GM23338 (cell line): ENCODE measurements around the gene PPP6R3. TPM values are rescaled to one million over a fixed set of nuclear protein-coding genes. Genes with fewer than 3 reads are reported as not detected.

Experiments used
- ATAC-seq: fragments of 200-7000 bp; cut with Tn5 transposase; 3 replicates; pipeline ENCODE4 v1.9.1; 2020
- DNase-seq: peaks from one replicate; pipeline ENCODE4 v3.0.0-alpha.2; 2015; ENCODE audit warnings: low spot score
- H2AFZ ChIP-seq: fragments of 200-600 bp; sonication (generic); 2 replicates; pipeline ENCODE4 v1.8.0; 2016; ENCODE audit warnings: antibody characterized with exemption, mild to moderate bottlenecking, moderate library complexity
- H3F3A ChIP-seq: fragments of 200-600 bp; sonication (generic); replicated peaks from 2 replicates; pipeline ENCODE4 v1.8.0; 2017; ENCODE audit warnings: antibody characterized with exemption, mixed run types, low read depth
- H3K27ac ChIP-seq: fragments of 200-600 bp; sonication (generic); 2 replicates; pipeline ENCODE4 v1.6.1; 2016; ENCODE audit warnings: low read depth
- H3K27me3 ChIP-seq: fragments of 200-600 bp; sonication (generic); 2 replicates; pipeline ENCODE4 v1.8.0; 2016; ENCODE audit warnings: mild to moderate bottlenecking, mixed run types, moderate library complexity; ENCODE audit not compliant: insufficient read depth
- H3K36me3 ChIP-seq: fragments of 200-600 bp; sonication (generic); 2 replicates; pipeline ENCODE4 v1.8.0; 2016; ENCODE audit warnings: mild to moderate bottlenecking; ENCODE audit not compliant: insufficient read depth
- H3K4me1 ChIP-seq: fragments of 200-600 bp; sonication (generic); 2 replicates; pipeline ENCODE4 v1.8.0; 2016; ENCODE audit warnings: mild to moderate bottlenecking, moderate library complexity; ENCODE audit not compliant: insufficient read depth
- H3K4me2 ChIP-seq: fragments of 200-600 bp; sonication (generic); 2 replicates; pipeline ENCODE4 v1.7.1; 2017; ENCODE audit warnings: mixed run types
- H3K4me3 ChIP-seq: fragments of 200-600 bp; sonication (generic); 2 replicates; pipeline ENCODE4 v1.6.1; 2016; ENCODE audit warnings: mixed run types
- H3K79me2 ChIP-seq: fragments of 200-600 bp; sonication (generic); replicated peaks from 2 replicates; pipeline ENCODE4 v1.8.0; 2017; ENCODE audit warnings: mild to moderate bottlenecking; ENCODE audit not compliant: insufficient read depth
- H3K9me2 ChIP-seq: fragments of 200-600 bp; sonication (generic); 2 replicates; pipeline ENCODE4 v1.8.0; 2017; ENCODE audit not compliant: insufficient read depth
- H4K20me1 ChIP-seq: fragments of 200-600 bp; sonication (generic); replicated peaks from 2 replicates; pipeline ENCODE4 v1.8.0; 2017; ENCODE audit warnings: mild to moderate bottlenecking; ENCODE audit not compliant: insufficient read depth
- H3K27ac Mint-ChIP-seq: 2 replicates; pipeline ENCODE4 v1.8.0; 2020; ENCODE audit warnings: inconsistent platforms, mild to moderate bottlenecking, moderate library complexity, mixed read lengths
- H3K27me3 Mint-ChIP-seq: 3 replicates; pipeline ENCODE4 v1.8.0; 2022; ENCODE audit warnings: low read depth, mild to moderate bottlenecking, moderate library complexity, mixed read lengths, inconsistent platforms; ENCODE audit not compliant: insufficient read depth, poor library complexity
- H3K36me3 Mint-ChIP-seq: 3 replicates; pipeline ENCODE4 v1.8.0; 2021; ENCODE audit warnings: low read depth, mild to moderate bottlenecking, inconsistent platforms, moderate library complexity, mixed read lengths
- H3K4me1 Mint-ChIP-seq: 3 replicates; pipeline ENCODE4 v1.8.0; 2020; ENCODE audit warnings: mild to moderate bottlenecking, inconsistent platforms, mixed read lengths
- H3K4me3 Mint-ChIP-seq: 3 replicates; pipeline ENCODE4 v1.8.0; 2021; ENCODE audit warnings: moderate library complexity, mild to moderate bottlenecking, inconsistent platforms, mixed read lengths
- H3K9me3 Mint-ChIP-seq: 3 replicates; pipeline ENCODE4 v1.8.0; 2020; ENCODE audit warnings: moderate library complexity, mild to moderate bottlenecking, inconsistent platforms, mixed read lengths
- CREB1 ChIP-seq: fragments of 250-450 bp; sonication (Bioruptor Pico); IDR thresholded peaks from 2 replicates; pipeline ENCODE4 v1.5.0; 2020; ENCODE audit warnings: low read depth, mild to moderate bottlenecking, moderate library complexity
- CTCF ChIP-seq, 2 experiments: fragments of 200-600 bp in 1 of 2; sonication (generic) in 1 of 2; conservative IDR thresholded peaks; 2 replicates each; pipeline versions ENCODE4 v1.5.1 to v1.6.1; 2016 to 2017; ENCODE audit warnings: antibody characterized with exemption in 2 of 2, low read depth in 2 of 2, mild to moderate bottlenecking in 2 of 2, moderate library complexity in 1 of 2
- ETS1 ChIP-seq: IDR thresholded peaks from 2 replicates; pipeline ENCODE4 v1.6.1; 2016; ENCODE audit warnings: antibody characterized with exemption
- EZH2phosphoT487 ChIP-seq: fragments of 200-600 bp; sonication (generic); IDR thresholded peaks from one replicate; pipeline ENCODE4 v1.8.1; 2018; ENCODE audit warnings: antibody characterized with exemption; ENCODE audit not compliant: unreplicated experiment
- POLR2AphosphoS5 ChIP-seq: IDR thresholded peaks from 2 replicates; pipeline ENCODE4 v1.6.1; 2016; ENCODE audit warnings: antibody characterized with exemption, low read depth
- STAT1 ChIP-seq: IDR thresholded peaks from one replicate; pipeline ENCODE4 v1.6.1; 2016; ENCODE audit warnings: antibody characterized with exemption; ENCODE audit not compliant: unreplicated experiment
- ZNF114 ChIP-seq: fragments of 250-450 bp; sonication (Bioruptor Pico); IDR thresholded peaks from 2 replicates; pipeline ENCODE4 v1.5.0; 2020; ENCODE audit warnings: mild to moderate bottlenecking, moderate library complexity
- ZNF331 ChIP-seq: fragments of 250-450 bp; sonication (Bioruptor Pico); IDR thresholded peaks from 2 replicates; pipeline ENCODE4 v1.5.0; 2020; ENCODE audit warnings: low read depth, mild to moderate bottlenecking, moderate library complexity
- ZNF462 ChIP-seq: fragments of 250-450 bp; sonication (Bioruptor Pico); IDR thresholded peaks from 2 replicates; pipeline ENCODE4 v1.5.0; 2020; ENCODE audit warnings: mild to moderate bottlenecking, moderate library complexity
- polyA plus RNA-seq: library from polyadenylated mRNA; unstranded; fragments of >200 nt; fragmentation: Nextera tagmentation; extraction: Ambion mirVana; gene quantifications from 2 replicates; pipeline ENCODE4 v1.2.1, GENCODE V29; 2016
- total RNA-seq: library from RNA; depleted of rRNA; stranded (reverse); fragments of >200 nt; shearing (Covaris generic); gene quantifications from 2 replicates; pipeline ENCODE4 v1.2.3, GENCODE V29; 2014

Gene PPP6R3
- total and polyA plus RNA-seq, 2 experiments from 2014 or later, result 170 to 268 TPM

- no peak for ATAC-seq
- peaks cover 100% of the 10 kb centered on the region for H3K79me2 ChIP-seq
- H3K27ac Mint-ChIP-seq, result no peak overlapping the region
- peaks cover 7% of the 10 kb centered on the region for H3K27me3 Mint-ChIP-seq
- H3K4me1 ChIP-seq, result peaks cover 25% of the 10 kb centered on the region
- H3K4me3 ChIP-seq, result no peak overlapping the region
- H3K4me2 ChIP-seq, result no peak overlapping the region
- TF ChIP-seq POLR2AphosphoS5 (no peak), ZNF331 (CRISPR knock-in tag) (no peak), EZH2phosphoT487 (no peak), ZNF114 (CRISPR knock-in tag) (no peak), ETS1 (no peak), STAT1 (no peak), CTCF (conservative IDR thresholded peaks at IDR 0.05; ENCODE audit: low read depth in 2 of 2) (no peak), ZNF462 (CRISPR knock-in tag) (no peak), CREB1 (CRISPR knock-in tag) (no peak)
- H3K9me3 Mint-ChIP-seq, result no peaks in the 10 kb centered on the region
- H3K4me1 Mint-ChIP-seq, result peaks cover 41% of the 10 kb centered on the region
- no peaks in the 10 kb centered on the region for H3K36me3 ChIP-seq
- H3K27me3 ChIP-seq, result no peaks in the 10 kb centered on the region
- H3K9me2 ChIP-seq, result no peaks in the 10 kb centered on the region
- H3K27ac ChIP-seq, result no peak overlapping the region; the same call in 1 of the 2 replicates
- DNase-seq, result no peak
- H2AFZ ChIP-seq, result no peak overlapping the region
- H4K20me1 ChIP-seq, result peaks cover 89% of the 10 kb centered on the region
- H3K36me3 Mint-ChIP-seq, result no peaks in the 10 kb centered on the region
- H3F3A ChIP-seq, result no peaks in the 10 kb centered on the region
- no peak overlapping the region for H3K4me3 Mint-ChIP-seq
These were observed 44.0 kb downstream of the PPP6R3 start for GRCh38 chr11:68504432-68505066.
